Fibroblast of skin of right biceps (primary cell): ENCODE data around the gene HIVEP3.

Source experiments
- DNase-seq: peaks from one replicate; pipeline ENCODE4 v3.0.0-alpha.2; 2013

The HIVEP3 gene

DNA sequence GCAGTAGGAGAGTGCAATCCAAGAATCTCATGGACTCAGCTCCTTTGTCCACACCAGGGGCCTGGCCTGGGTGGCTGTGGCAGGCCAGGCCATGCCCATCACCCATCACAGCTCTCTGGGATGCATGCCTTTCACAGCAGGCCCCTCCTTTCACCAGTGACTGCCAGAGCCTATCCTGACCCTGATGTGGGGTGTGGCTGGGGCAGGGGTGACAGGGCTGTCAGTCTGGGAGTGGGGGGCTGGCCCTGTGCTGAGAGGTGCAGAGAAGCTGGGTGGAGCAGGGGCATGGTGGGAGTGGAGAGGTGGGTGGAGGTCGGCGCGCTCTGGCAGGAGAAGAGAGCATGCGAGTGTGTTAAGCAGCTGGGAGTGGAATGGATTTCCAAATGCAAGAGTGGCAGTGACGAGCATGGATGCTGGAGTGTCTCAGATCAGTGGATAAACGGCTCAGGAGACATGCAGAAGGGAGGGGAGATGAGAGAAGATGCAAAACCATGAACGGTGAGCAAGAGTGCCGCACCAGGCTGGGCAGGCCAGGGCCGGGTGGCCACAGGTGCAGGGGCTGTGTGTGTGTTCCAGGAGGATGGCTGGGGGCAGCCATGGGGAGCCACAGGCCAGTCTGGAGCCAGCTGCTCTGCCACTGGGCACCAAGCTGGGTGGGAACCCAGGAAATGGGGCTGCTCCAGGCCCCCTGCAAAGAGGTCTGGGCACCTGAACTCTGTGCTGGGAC is 394.6 kb downstream of the HIVEP3 start:
- DNase-seq = no peak

DNA sequence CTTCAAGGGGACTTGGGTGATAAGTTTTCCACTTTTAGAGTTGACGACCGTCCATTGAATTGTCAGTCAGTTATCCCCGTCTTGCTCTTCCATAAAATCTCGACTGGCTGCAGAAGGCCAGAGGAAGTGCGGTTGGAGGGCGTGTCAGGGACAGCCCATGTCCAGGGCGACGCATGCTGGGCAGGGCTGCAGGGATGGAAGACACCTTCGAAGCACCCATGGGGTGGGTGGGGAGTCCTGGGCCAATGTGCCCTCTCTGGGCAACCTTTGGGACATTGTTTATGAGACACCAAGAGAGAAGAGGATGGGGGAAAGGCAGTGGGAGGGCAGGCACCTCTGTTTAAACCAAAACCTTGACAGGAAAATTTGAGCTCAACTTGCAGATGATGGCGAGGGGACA is 395.7 kb downstream of the HIVEP3 start:
- no peak for DNase-seq

- peak; percentile 48 for DNase-seq
Observed at GRCh38 chr1:41521766-41522165, 397.0 kb downstream of the HIVEP3 start.

GRCh38 chr1:41520951-41521752 is 397.6 kb downstream of the HIVEP3 start:
- DNase-seq = no peak

DNA sequence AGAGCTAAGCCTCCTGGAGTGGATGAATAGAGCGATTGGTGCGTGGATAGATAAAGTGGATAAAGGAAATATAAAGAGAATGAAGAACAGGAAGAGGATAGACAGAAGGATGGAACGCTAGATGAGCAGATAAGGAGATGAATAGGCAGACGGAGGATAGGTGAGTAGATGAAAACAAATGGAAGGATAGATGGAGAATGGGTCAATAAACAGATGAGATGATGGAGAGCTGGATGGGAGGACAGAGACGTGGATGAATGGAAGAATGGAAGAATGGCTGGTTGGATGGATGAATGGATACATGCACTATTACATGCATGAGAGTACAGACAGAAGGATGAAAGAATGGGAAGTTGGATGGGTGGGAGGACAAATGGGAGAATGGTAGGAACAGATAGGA is 399.1 kb downstream of the HIVEP3 start:
- DNase-seq = no peak

DNA sequence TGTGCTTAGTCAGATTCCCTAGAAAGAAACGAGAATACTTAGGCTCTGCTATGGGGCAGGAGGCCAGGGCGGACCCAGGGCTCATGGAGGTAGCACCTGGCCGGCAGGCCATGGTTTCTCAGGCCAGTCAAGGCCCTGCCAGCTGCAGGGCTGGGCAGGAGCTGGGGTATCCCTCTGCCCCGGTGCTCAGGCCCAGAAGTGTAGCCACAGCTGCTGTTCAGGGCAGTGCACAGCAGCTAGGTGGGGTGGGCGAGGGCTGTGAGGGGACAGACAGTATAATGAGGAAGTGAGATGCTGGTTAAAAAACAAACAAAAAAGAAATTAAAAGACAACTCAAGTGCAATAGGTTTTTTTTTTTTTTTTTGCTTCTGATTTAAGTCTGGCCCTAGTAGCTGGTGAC is 400.3 kb downstream of the HIVEP3 start:
- DNase-seq = no peak

GRCh38 chr1:41517062-41517438 is 401.7 kb downstream of the HIVEP3 start:
- no peak for DNase-seq

DNA sequence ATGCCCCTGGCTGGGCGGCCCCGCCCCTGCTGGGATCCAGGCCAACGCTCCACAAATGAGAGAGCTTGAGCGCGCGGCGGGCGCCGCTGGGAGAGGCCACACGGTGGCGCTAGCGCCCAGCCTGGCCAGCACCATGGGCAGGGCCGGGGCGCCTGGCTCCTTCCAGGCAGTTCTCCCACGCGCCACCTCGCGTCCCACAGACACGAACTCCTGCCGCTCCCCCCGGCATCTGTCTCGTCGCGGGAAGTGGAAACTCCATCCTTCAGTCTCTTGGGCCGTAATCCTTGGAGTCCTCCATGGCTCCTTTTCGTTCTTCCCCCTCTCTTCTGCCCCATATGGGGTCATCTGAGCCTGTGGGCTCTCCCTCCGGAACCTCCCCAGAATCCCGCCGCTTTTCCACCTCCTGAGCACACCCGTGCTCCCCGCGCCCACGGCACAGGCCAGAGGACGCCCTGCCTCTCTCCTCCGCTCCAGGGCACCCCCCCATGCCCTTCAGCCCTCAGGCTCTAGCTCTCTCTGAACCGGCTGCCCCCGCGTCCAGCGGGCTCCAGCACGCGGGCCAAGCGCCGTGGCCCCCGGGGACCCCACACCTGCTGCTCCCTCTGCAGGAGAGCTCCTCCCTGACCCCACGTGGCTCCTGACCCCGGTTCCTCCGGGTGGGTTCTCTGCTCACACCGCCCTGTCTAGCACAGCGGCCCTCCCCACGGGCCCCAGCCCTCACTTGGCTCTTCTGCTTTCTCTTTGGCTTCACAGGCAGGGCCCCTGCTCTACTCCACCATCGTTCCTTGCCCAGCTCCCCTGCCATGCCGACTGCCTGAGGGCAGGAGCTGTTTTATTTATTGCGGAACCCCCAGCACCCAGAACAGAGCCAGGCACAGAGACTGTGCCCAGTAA is 402.3 kb downstream of the HIVEP3 start:
- DNase-seq = peak; percentile 85

- DNase-seq = no peak
Observed at GRCh38 chr1:41515778-41516167, 402.9 kb downstream of the HIVEP3 start.

GRCh38 chr1:41515131-41515678 is 403.5 kb downstream of the HIVEP3 start:
- no peak for DNase-seq

DNA sequence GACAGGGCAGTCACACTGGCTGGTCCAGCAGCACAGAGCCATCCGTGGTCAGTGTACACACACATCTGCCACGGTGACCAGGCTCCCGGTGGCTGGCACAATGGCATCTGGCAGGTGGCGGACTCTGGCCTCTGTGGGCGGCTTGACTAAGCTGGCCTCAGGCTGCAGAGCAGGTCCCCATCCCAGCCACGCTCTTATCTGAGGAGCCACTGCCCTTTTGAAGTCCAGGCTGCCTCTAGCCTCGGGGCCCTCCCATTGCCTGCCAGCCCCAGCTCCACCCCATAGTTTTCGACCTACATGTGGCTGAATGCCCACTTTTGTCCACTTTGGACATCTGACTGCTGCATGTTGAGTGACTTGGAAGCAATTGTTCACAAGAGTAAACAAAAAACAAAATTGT is 404.3 kb downstream of the HIVEP3 start:
- DNase-seq = no peak

DNA sequence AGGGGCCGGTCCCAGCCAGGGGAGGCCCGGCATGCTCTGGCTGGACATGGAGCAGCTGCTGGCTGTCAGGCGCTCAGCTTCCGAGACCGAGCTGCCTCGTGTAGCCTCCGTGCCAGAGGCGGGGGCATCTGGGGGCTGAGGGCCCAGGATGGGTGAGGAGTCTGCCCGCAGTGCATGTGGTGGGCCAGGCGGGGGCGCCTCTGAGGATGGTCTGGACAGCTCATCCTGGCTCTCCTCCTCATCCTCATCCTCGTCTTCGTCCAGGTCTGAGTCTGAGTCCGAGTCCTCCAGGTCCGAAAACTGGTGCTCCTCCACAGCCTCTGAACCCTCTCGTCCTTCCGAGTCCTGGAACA is 405.4 kb downstream of the HIVEP3 start:
- no peak for DNase-seq

DNA sequence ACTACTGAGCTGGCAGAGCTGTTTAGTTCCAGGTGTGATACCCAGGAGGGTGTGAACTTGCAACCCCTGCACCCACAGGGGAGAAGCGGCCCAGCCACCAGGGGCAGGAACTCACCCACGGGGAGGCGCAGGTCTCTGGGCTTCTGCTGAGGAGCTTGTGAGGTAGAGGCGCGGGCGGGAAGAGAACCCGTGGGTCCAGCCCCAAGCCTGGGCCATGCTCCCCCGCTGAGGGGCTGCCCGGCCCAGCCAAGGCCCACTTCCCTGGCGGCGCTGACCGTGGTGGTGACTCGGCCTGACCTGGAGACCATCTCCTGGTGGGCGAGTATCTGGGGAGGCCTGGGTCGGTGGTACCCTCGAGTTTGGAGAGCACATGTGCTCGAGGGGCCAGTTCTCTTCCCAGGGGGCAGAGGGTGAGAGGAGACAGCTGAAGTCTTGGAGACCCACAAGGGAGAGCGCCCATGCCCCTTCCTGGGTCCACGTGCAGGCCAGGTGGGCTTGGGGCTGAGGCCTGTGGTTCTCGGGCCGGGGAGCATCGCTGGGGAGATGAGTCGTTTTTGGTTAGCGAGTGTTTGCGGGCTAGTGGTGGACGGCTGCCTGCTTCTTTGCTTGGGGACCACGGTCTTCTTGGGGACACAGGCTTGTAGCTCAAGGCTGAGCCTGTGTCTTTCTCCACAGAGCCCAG is 405.9 kb downstream of the HIVEP3 start:
- DNase-seq = no peak

DNA sequence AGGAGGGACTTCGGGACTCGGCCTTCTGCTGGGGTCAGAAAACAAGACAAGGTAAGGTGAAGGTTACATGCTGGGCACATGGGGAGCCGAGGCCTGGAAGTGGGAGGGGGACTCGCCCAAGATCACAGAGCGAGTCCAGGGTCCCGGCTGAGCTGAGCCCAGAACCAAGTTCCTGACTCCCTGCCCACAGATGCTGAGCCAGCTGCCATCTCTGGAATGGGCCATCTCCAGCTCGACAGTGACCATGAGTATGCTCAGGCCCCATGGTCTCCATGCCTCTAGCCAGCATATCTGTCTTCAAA is 407.5 kb downstream of the HIVEP3 start:
- no peak for DNase-seq

DNA sequence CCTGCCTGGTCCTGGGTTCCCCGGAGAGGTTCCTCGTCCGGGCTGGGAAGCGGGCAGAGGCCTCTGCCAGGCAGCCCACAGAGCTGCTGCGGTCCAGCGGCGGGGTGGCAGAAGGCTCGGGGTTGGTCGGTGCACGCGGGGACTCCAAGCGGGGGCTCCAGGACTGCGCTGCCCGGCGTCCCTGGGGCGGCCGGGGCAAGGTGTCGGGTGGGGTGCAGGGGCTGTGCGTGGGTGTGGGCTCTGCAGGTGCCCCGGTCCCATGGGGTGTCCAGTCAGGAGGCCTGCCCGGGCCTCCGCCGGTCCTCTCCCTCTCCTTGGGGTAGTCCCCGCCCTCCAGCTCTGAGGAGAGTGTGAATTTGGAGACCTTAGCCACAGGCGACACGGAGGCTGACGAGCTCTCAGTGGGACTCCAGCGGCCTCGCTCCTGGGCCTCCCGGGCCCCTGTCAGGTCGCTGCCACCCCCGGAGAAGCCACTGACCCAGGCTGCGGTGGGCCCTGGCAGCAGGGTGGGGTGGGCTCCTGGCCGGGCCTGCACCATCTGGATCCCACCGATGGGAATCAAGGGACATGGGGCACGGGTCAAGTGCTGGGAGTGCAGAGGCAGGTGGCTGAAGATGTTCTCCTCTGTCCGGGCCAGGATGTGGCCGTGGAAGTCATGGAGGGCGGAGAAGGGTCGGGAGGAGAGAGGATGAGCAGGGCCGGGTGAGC is 408.0 kb downstream of the HIVEP3 start:
- DNase-seq = no peak

DNA sequence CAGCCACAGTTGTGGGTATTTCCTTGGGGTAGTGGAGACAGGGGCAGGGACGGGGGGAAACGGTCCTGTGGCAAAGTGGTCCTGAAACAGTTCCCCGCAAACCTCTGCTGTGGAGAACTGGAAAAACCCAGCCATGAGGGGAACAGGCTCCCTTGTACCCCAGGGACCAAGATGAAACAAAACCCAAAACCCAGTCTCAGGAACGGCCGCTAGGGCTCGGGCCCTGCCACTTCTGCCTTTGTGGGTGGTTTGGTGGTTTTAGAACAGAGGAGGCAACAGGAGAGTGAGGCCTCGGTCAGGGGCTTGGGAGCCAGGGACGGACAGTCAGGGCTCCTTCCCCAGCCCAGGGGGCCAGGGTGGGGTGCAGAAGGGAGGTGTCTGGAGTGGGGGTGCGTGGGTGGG is 409.5 kb downstream of the HIVEP3 start:
- no peak for DNase-seq

DNA sequence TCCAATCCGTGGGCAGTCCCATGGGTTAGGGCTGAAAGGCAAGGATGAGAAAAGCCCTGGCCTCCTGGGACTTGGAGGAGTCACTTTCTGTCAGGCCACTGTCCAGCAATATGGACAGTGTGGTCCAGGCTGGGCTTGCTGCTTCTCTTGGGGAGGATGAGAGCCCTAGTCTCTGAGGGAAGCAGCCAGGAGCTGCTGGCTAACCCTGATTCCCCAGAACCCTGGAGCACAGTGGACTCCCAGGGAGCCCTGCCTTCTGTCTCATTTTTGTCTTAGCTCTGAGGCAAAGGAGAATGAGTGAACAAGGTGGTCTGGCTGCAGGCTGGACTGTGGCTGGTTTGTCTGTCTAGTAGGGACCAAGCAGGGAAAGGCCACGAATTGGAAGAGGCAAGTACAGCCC is 410.4 kb downstream of the HIVEP3 start:
- no peak for DNase-seq

- DNase-seq = no peak
Observed at GRCh38 chr1:41507836-41508235, 410.9 kb downstream of the HIVEP3 start.

- no peak for DNase-seq
Observed at GRCh38 chr1:41507110-41507720, 411.5 kb downstream of the HIVEP3 start.

DNA sequence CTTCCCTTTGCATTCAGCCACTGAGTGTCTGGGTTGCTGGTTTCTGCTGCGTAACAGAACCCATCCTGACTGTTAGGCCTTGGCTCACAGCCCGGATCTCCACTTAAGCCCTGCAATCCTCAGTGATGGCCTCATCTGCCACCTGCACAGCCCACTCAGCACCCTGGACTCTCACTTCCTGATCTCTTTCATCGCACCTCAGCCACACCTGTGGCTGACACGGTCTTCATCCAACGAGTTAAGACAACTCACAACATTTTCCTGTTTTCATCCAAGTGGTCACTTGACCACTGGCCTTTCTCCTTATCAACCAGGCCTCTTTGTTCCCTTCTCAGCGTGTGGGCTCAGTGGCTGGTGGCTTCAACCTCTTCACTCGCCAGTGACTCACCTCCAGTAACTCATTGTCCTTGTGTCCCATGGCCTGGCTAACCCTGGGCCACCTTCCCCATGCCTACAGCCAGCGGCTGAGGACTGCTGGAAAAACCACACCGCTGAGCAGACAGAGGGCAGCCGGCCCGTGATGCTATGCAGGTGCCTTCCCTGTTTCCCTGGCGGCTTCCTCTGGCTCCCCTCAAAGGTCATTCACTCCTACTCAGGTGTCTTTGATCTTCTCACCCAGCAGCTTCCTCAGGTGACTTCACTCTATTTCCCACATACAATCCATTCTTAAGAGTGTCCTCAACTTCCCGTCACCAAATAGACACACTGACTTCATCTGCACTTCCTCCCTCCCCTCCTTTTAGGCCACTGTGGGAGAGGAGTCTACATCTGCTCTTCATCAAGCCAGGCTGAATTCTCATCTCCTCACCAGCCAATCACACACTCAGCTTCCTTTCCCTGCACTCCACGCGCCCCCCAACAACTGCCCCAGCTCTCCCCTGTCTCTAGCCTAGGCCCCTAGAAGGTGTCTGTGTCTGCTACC is 414.3 kb downstream of the HIVEP3 start:
- DNase-seq = peak; percentile 79
